NCI-H1092 (cell line): Measurements from ENCODE around the gene SRGAP1.

ENCODE experiments used
- DNase-seq: peaks from one replicate; lab custom pipeline; 2025; lab: John Stamatoyannopoulos, UW

Gene SRGAP1

DNA sequence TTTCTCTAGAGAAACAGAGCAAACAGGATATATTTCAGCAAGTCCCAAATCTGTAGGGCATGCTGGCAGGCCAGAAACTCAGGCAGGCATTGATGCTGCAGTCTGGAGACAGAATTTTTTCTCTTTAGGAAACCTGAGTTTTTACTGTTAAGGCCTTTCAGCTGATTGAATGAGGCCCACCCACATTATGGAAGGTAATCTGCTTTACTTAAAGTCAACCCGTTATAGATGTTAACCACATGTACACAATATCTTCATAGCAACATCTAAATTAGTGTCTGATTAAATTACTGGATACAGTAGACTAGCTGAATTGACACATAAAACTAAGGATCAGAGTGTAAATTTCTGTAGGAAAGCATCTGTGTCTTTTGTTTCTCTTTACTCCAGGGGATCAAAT, 65.2 kb downstream of the SRGAP1 start:
- no peak for DNase-seq

GRCh38 chr12:63911341-63911740, 66.8 kb downstream of the SRGAP1 start:
- no peak for DNase-seq

GRCh38 chr12:63912651-63913050, 68.2 kb downstream of the SRGAP1 start:
- DNase-seq: no peak

- no peak for DNase-seq
These were observed 69.4 kb downstream of the SRGAP1 start for GRCh38 chr12:63913929-63914328.

- peak; percentile 11 for DNase-seq
These were observed 70.8 kb downstream of the SRGAP1 start for GRCh38 chr12:63915105-63915800.

DNA sequence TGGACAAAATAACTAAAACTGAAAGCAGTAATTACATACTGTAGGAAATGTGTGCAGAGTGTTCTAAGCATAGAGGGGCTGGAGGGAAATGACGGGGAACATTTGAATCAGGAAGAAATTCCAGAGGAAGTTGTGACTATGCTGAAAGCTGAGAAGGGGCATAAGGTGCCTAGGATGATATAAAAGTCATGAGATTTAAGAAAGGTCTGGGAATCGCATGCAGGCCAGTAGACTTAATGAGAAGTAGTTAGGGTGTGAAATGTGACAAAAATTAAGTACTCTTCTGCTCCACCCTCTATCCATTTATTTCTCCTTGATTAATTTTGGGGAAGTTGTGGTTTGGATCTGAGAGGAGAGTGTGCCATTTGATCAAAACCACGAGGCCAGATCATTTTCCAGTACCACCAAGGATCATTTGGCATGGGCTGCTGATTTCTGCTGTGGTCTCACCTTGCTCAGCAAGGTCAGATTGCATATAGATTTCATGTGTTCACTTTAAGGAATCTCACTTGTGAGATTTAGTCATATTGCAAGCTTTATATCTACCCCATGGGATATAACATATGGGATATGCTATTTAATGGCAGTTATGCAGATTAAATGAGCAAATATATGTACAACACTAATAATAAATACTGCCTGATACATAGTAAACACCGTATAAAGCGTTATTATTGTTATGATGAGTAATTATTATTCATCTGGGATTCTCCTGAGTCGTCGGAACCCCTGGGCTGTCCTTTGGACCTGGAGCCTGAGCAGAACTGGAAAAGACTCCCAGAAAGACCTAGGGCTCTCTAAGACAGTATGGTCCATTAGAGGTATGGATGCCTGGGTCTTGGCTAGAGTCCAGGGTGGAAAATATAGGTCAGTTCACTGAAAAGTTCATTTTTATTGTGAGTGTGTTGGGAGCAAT, 72.3 kb downstream of the SRGAP1 start:
- no peak for DNase-seq

DNA sequence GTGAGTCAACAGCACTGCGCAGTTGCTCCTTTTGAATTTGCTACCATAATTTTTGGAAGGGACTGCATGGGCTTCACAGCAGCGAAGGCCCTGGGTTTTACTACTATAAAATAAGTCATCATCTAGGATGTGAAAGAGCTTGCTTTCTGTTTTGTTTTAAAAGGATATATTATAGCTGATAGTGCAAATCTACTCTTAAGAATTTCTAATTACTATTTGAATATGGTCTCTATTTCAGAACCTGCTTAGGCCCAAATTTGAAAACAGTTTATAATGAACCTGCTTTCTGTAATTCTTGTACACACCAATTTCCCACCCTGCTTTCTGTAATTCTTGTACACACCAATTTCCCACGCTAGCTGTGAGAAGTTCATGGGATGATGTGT, 73.0 kb downstream of the SRGAP1 start:
- no peak for DNase-seq

DNA sequence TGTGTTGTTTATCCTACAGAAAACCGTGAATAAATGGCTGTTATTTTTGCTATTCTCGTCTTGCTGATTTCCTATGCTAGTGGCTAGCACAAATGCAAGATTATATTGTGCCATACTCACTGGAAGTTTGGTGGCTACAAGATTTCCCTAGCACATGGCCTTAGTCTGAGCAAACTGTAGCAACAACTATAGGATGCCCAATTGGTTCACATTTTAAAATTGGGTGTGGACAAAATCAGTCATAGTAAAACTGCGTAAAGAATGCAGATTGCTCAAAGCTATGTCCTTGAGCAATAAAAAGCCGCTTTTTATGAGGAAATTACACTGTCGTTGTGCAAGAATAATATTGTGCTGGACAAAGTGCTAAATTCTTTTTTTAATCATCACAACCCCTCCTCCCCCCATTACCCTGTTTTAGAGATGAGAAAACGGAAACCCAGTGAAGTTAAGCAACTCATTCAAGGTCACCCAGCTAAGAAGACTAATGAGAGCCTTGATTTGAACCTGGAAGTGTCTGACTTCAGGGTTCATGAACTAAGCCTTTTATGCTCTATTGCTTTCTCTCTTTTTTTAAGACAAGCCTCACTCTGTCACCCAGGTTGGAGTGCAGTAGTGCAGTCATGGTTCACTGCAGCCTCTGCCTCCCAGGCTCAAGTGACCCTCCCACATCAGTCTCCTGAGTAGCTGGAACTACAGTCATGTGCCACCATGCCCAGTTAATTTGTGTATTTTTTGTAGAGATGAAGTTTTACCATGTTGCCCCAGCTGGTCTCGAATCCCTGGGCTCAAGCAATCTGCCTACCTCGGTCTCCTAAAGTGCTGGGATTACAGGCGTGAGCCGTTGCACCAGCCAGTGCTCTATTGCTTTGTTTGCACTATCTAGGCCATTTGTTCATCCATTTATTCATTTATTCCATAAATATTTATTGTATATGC, 73.6 kb downstream of the SRGAP1 start:
- DNase-seq: no peak

DNA sequence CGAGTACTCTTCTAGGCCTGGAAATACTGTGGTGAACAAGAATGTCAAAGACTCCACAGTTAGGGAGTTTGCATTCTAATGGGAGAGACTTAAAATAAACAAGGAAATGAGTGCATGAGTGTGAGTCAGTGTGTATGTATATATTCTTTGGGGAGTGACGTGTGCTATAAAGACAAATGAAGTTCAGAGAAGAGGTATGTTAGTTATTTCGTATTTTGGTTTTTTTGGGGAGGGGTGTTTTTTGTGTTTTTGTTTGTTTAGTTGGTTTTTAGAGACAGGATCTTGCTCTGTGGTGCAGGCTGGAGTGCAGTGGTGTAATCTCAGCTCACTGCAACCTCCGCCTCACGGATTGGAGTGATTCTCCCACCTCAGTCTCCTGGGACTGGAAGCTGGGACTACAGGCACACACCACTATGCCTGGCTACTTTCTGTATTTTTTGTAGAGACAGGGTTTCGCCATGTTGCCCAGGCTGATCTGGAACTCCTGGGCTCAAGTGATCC, 74.3 kb downstream of the SRGAP1 start:
- DNase-seq: no peak

DNA sequence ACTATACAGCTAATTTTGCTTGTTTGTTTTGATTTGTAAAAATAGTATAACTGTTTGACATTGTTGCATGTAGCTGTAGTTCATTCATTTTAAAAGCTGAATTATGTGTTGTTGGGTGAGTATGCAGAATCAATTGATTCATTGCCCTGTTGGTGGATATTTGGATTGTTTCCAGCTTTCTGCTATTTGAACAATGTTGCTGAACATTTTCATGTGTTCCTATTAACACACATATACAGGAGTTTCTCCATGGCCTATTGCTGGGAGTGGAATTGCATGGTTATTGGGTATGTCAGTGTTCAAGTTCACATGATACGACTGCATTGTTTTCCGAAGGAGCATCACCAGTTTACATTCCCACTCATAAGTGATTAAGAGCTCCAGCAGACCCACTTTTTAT, 75.3 kb downstream of the SRGAP1 start:
- no peak for DNase-seq

DNA sequence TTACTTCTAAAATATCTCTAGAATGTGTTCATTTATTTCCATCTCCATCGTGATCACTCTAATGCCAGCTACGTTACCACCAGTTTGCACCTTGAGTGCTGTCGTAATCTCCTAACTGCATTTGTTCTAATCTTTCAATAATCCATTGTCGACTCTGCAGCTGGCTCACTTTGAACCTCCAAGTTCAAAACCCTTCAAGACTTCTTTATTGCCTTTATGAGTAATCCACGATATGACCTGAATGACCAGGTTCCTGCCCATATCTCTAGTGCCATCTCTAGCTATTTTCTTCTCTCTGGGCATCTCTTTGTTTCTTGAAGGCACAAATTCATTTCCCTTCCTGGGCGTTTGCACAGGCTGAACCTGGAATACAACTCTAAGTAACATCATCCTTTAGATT, 76.7 kb downstream of the SRGAP1 start:
- DNase-seq: no peak

DNA sequence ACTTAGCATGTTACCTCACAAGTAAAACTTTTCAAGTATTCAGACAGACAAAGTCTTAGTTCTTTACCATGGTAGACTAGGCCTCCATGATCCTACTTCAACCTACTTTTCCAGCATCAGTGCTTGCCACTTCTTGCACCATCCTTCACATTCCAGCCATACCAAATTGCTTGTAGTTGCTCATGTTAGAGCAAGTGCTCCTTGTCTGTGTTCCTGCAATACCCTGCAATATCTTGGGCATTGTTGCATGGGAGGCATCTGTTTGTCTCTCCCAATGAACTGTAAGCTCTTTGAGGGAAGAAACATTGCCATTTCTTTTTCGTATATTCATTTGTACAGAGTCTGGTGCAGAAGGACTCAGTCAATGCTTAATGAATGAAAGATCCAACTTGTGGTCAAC, 78.0 kb downstream of the SRGAP1 start:
- no peak for DNase-seq

GRCh38 chr12:63924781-63925180, 80.3 kb downstream of the SRGAP1 start:
- no peak for DNase-seq

DNA sequence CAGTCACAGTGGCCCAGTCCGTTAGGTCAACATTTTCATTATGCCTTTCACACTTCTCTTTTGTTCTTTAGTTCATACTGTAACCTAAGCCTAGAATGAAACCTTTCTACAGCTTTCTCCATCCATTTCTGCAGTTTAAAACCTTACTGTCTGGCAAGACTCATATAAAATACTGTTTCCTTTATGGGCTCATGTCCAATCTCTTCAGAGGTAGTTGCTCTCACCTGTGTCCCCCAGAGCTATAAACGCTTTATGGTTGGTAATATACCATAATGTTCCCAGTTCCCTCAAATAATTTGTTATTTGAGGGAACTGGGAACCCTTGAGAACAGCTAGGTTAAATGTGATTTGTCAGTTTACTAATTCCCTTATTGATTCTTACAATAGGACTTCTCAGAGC, 83.0 kb downstream of the SRGAP1 start:
- no peak for DNase-seq

GRCh38 chr12:63928305-63928704, 83.8 kb downstream of the SRGAP1 start:
- DNase-seq: no peak

DNA sequence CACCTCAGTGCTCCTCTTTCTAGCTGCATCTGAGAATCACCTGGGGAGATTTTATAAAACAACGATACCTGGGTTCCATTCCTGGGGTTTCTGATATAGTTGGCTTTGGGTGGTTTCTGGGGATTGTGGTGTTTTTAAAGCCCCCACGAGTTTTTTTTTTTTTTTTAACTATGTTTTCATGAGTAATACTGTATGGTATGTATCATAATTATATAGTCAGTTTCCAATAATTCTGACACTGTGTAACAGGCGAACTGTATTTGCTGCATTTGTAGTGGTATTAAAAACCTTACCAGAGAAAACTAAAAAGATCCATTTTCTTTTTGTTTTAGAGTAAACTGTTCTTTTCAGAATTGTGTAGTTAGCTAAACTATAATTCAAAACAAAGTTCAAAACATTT, 84.9 kb downstream of the SRGAP1 start:
- no peak for DNase-seq

DNA sequence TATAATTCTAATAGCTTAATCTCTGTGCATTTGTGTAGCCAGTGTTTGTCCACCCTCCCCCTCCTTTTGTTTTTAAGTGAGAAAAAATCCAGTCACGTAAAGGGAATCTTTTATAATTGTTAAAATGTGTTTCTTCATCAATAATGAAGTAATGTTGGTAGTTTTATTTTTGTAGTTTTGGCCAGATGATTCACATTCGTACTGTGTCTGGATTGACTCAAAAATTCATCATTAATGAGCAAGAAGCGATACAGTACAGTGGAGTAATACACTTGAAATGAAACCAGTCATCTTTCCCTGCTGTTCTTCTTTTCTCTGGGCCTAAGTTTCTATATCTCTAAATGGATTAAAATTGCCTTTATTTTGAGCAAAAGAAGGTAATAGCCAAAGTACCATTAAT, 86.5 kb downstream of the SRGAP1 start:
- no peak for DNase-seq

- no peak for DNase-seq
These were observed 87.2 kb downstream of the SRGAP1 start for GRCh38 chr12:63931703-63932102.

- DNase-seq: peak; percentile 26
These were observed 90.4 kb downstream of the SRGAP1 start for GRCh38 chr12:63934936-63935335.

DNA sequence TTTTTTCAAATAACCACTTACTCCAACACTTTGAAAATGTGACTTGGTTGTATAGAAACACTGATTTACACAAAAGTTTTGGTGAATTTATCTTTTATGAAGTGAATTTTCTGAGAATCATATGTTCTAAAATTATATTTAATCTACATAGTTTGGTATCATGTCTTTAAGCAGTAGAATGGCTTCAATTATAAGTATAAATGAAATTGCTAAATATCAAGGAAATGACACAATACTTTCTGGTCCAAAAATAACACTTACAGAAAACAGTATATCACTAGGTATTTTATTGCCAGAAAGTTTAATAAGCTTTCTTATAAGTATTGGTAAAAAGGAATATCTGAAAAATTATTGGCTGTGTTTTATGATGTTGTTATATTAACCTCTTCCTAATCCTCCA, 90.9 kb downstream of the SRGAP1 start:
- no peak for DNase-seq

DNA sequence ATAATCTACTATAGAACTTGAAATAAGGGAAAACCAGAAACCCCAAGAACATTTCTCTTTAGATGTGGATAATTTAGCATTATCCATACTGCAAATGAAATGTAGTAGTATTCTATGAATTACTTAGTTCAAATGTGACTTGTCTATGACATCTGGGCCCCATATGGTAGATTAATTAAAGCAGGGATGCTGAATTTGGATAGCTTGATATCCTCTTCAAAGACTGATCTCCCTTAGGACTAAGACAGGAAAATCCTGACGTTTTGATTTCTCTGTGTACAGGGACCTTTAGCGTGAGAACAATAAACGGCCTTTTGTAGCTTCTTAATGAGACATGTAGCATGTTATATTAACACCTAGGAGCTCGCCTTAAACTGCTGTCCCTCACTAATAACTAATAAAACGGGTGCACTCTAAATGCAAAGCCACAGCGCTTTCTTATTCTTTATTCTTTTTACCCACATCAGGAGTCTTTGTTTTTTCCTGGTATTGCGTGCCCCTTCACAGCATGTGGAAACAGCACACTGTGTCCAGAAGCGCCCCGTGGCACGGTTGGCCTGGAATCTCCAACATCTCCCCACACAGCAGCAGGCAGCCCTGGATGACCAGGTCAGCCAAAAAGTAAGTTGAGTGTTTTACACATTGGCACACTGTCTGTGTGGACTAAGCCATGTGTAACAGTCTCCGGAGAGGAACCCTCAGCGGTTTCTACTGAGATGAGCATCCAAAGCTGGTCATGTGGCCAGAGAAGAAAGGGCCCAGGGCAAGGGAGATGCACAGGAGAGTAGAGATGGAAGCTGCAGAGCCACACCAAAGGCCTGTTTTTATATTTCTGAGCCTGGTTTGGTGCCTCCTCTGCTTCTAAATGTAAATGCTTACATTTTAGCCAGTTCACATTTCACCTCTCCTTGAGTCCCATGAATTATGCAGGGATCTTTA, 93.1 kb downstream of the SRGAP1 start:
- DNase-seq: no peak
